HFFc6 (cell line): ENCODE measurements around the gene CLSTN2. TPM values are rescaled to one million over a fixed set of nuclear protein-coding genes. Genes with fewer than 3 reads are reported as not detected.

ENCODE experiments used
- DNase-seq: peaks from one replicate; pipeline ENCODE4 v3.0.0-alpha.2; 2018
- H3K27ac Mint-ChIP-seq: 2 replicates; pipeline ENCODE4 v1.8.0; 2020; ENCODE audit warnings: mild to moderate bottlenecking, mixed read lengths
- H3K27me3 Mint-ChIP-seq: 2 replicates; pipeline ENCODE4 v1.8.0; 2021; ENCODE audit warnings: mild to moderate bottlenecking, moderate library complexity, mixed read lengths; ENCODE audit not compliant: insufficient read depth
- H3K36me3 Mint-ChIP-seq: 2 replicates; pipeline ENCODE4 v1.8.0; 2021; ENCODE audit warnings: low read depth, mixed read lengths
- H3K4me1 Mint-ChIP-seq: 2 replicates; pipeline ENCODE4 v1.8.0; 2020; ENCODE audit warnings: low read depth, mixed read lengths
- H3K4me3 Mint-ChIP-seq: 2 replicates; pipeline ENCODE4 v1.8.0; 2020; ENCODE audit warnings: mild to moderate bottlenecking, moderate library complexity, mixed read lengths
- H3K9me3 Mint-ChIP-seq: 2 replicates; pipeline ENCODE4 v1.8.0; 2020; ENCODE audit warnings: mild to moderate bottlenecking, mixed read lengths
- CTCF ChIP-seq: fragments of 200-600 bp; sonication (generic); IDR thresholded peaks from 2 replicates; pipeline ENCODE4 v1.5.0; 2021; ENCODE audit warnings: antibody characterized with exemption, mild to moderate bottlenecking
- total RNA-seq, 6 experiments: library from RNA; stranded (reverse); fragmentation: NEBNext Ultra II Directional; extraction: Animal tissue kit (Norgen Biotek cat#: 25700); gene quantifications; 2 replicates in 1 of 6; 3 replicates in 5 of 6; pipeline ENCODE4 v1.2.3, GENCODE V29; 2021

The CLSTN2 gene
- total RNA-seq, 6 experiments from 2014 or later: 0.05 TPM; not detected in 5

- H3K27me3 Mint-ChIP-seq: peaks cover 1% of the 10 kb centered on the region; the same call in 1 of the 2 replicates
- H3K4me3 Mint-ChIP-seq: no peak overlapping the region
- TF ChIP-seq CTCF: no peak
- peaks cover 81% of the 10 kb centered on the region for H3K9me3 Mint-ChIP-seq
- no peak for DNase-seq
- H3K4me1 Mint-ChIP-seq: no peaks in the 10 kb centered on the region
- H3K27ac Mint-ChIP-seq: no peak overlapping the region
- H3K36me3 Mint-ChIP-seq: peaks cover 13% of the 10 kb centered on the region; the same call in 1 of the 2 replicates
These were observed 143.4 kb downstream of the CLSTN2 start for GRCh38 chr3:140078343-140078742.

GRCh38 chr3:140078940-140079339, 144.0 kb downstream of the CLSTN2 start:
- TF ChIP-seq CTCF: no peak
- Mint-ChIP-seq H3K36me3 (peaks cover 13% of the 10 kb centered on the region; the same call in 1 of the 2 replicates), H3K4me1 (no peaks in the 10 kb centered on the region), H3K27me3 (peaks cover 1% of the 10 kb centered on the region; the same call in 1 of the 2 replicates), H3K9me3 (peaks cover 82% of the 10 kb centered on the region), H3K27ac (no peak overlapping the region), H3K4me3 (no peak overlapping the region)
- no peak for DNase-seq

DNA sequence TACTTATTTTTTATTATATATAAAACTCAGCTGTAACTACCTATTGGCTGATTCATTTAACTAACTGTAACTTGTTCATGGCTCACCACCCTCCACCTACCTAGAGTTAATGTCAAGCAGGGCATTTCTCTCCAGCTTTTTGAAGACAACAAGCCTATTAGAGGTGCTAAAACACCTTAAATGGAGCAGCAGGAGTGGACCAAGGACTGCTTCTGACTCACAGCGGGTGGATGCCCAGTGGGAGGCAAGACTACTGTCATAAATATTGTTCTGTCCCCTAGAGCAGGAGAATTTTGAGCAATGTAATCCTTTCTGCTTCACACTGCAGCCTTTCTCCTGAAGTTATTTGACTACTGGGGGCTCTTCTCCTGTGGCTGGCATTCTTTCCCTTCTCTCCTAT, 146.9 kb downstream of the CLSTN2 start:
- no peaks in the 10 kb centered on the region for H3K4me1 Mint-ChIP-seq
- peaks cover 61% of the 10 kb centered on the region for H3K9me3 Mint-ChIP-seq
- H3K27ac Mint-ChIP-seq: no peak overlapping the region
- H3K36me3 Mint-ChIP-seq: peaks cover 10% of the 10 kb centered on the region; the same call in 1 of the 2 replicates
- no peak for DNase-seq
- no peak for TF ChIP-seq CTCF
- H3K27me3 Mint-ChIP-seq: peaks cover 1% of the 10 kb centered on the region; the same call in 1 of the 2 replicates
- H3K4me3 Mint-ChIP-seq: no peak overlapping the region

- no peak overlapping the region for H3K27ac Mint-ChIP-seq
- H3K9me3 Mint-ChIP-seq: peaks cover 59% of the 10 kb centered on the region
- no peak for TF ChIP-seq CTCF
- no peaks in the 10 kb centered on the region for H3K36me3 Mint-ChIP-seq
- H3K27me3 Mint-ChIP-seq: no peaks in the 10 kb centered on the region; the same call in 1 of the 2 replicates
- H3K4me3 Mint-ChIP-seq: no peak overlapping the region
- no peak for DNase-seq
- no peaks in the 10 kb centered on the region for H3K4me1 Mint-ChIP-seq
These were observed 150.0 kb downstream of the CLSTN2 start for GRCh38 chr3:140085001-140085400.

- Mint-ChIP-seq H3K9me3 (peaks cover 59% of the 10 kb centered on the region), H3K4me3 (no peak overlapping the region), H3K27ac (no peak overlapping the region), H3K27me3 (no peaks in the 10 kb centered on the region; the same call in 1 of the 2 replicates), H3K36me3 (no peaks in the 10 kb centered on the region), H3K4me1 (no peaks in the 10 kb centered on the region)
- DNase-seq: no peak
- no peak for TF ChIP-seq CTCF
These were observed 151.7 kb downstream of the CLSTN2 start for GRCh38 chr3:140086642-140087041.

GRCh38 chr3:140088058-140088457, 153.1 kb downstream of the CLSTN2 start:
- Mint-ChIP-seq H3K27ac (no peak overlapping the region), H3K4me3 (no peak overlapping the region), H3K4me1 (no peaks in the 10 kb centered on the region), H3K36me3 (no peaks in the 10 kb centered on the region), H3K27me3 (no peaks in the 10 kb centered on the region; the same call in 1 of the 2 replicates), H3K9me3 (peaks cover 55% of the 10 kb centered on the region)
- TF ChIP-seq CTCF: no peak
- no peak for DNase-seq
